ENCODE data around the gene GEN1.

GEN1 gene

DNA sequence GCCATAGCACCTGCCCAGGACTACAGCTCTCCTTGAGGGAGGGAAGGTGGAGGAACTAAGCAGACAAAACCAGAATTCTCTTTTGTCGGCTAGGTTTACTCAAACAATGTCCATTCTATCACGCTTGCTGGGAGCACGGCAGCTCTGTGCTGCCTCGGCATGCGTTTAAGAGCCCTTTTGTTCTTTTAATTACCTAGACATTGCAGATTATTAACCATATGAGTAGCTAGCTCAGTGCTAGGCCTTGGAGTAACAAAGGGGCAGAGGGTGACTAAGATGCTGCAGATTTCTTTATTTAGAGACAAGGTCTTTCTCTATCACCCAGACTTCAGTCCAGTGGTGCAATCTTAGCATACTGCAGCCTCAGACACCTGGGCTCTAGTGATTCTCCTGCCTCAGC is 73.4 kb downstream of the GEN1 start:
- DNase-seq, result no peak

GRCh38 chr2:17827785-17828184 is 73.8 kb downstream of the GEN1 start:
- no peak for DNase-seq

DNA sequence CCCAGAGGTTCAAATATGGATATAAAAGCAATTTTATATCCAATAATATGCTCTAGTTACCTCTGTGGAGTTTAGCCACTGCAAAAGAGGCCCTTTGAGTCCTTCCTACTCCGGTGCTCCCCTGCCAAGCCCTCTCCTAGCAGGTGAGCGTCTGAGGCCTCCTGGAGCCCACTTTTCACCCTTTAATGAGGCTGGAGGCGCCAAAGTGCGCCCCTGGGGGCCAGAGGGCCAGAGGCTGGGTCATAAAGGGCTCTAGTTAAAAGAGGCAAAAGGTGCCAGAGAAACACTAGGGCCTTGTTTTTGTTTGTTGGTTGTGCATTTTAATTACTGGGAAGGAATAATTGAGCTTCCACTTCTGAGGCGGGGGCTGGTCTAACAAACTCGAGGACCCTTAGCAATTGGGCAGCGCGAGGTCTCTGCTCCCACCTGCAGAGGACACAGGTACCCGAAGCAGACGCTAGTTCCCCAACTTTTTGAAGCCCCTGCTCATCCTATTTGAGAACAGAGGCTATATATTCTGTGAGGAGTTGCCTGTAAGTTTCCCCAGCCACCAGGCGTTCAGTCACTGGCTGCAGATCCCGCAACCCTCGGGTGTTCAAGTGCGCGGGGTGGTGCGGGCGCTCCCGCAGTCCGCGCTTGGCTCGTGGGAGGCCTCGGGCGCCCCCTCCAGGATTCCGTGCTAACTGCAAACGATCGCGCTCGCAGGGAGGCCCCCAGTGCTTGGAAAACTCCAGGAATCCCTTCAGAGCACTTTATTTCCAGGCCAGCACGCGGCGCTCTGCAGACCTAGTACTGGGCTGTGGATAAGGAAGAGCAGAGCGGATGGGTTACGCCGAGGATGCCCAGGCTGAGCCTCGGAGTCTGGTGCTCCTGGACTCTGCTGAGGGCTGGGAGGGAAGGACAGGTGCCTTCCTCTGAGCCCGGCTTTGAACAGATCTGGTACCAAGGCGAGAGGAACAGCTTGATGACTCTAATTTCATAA is 76.4 kb downstream of the GEN1 start:
- DNase-seq, result peak; percentile 22

DNA sequence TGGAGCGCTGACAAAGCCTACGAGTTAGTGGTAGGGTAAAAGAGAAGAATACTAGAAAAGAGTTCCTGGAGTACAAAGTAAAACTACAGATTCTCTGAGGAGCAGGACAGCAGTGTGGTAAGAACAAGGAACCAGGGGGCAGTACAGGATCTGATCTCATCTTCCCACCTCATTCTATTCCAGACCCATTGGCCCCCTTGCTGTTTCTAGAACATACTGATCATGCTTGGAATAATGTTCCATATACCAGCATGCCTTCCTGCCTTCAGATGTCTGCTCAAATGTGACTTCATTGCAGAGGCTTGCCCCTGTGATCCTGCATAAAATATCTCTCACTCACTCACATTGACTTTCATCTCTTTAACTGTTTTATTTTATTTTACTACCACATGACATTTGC is 81.6 kb downstream of the GEN1 start:
- DNase-seq, result no peak
